Tibial nerve (tissue), 4 donors: ENCODE measurements around the gene ABHD17B. TPM values are rescaled to one million over a fixed set of nuclear protein-coding genes. Genes with fewer than 3 reads are reported as not detected.

Source experiments
- DNase-seq, 2 donors: peaks; one replicate each; pipeline ENCODE4 v3.0.0-alpha.2; 2019; ENCODE audit warnings: low spot score in 2 of 2
- H3K27ac ChIP-seq, 4 donors: fragments of 200-600 bp; sonication (generic) in 3 of 4; one replicate each; pipeline ENCODE4 v1.5.1; 2017 to 2019; ENCODE audit warnings: mild to moderate bottlenecking in 1 of 4
- H3K27me3 ChIP-seq, 2 donors: fragments of 200-600 bp; sonication (generic) in 1 of 2; one replicate each; pipeline versions ENCODE4 v1.5.1 to v1.6.0; 2017 to 2019
- H3K36me3 ChIP-seq, 3 donors: fragments of 200-600 bp; sonication (generic); one replicate each; pipeline ENCODE4 v1.5.1; 2018 to 2019
- H3K4me1 ChIP-seq, 4 donors: fragments of 200-600 bp; sonication (generic) in 3 of 4; one replicate each; pipeline ENCODE4 v1.5.1; 2017 to 2019
- H3K4me3 ChIP-seq, 4 donors: fragments of 200-600 bp; sonication (generic) in 3 of 4; one replicate each; pipeline ENCODE4 v1.5.1; 2017 to 2019; ENCODE audit warnings: mild to moderate bottlenecking in 1 of 4, moderate library complexity in 1 of 4
- H3K9me3 ChIP-seq, 4 donors: fragments of 200-600 bp; sonication (generic) in 3 of 4; one replicate each; pipeline ENCODE4 v1.5.1; 2017 to 2019
- EP300 ChIP-seq, 2 donors: sonication (generic); formaldehyde crosslinking; IDR thresholded peaks; one replicate each; pipeline ENCODE4 v1.6.1; 2017; ENCODE audit warnings: antibody characterized with exemption in 2 of 2, mild to moderate bottlenecking in 1 of 2
- POLR2A ChIP-seq, 2 donors: fragments of 450-650 bp; IDR thresholded peaks; one replicate each; pipeline ENCODE4 v1.6.1; 2017; ENCODE audit warnings: antibody characterized with exemption in 2 of 2, mild to moderate bottlenecking in 2 of 2, moderate library complexity in 2 of 2
- WGBS, 2 donors: methylation state at CpG; one replicate each; pipeline ENCODE4 v1.1.5; 2018; 5-methylcytosine and 5-hydroxymethylcytosine counted together
- total RNA-seq, 4 donors: library from RNA; depleted of rRNA; stranded (reverse); fragments of >200 nt; gene quantifications; one replicate each; pipeline ENCODE4 v1.1.0, GENCODE V29; 2016
- TF ChIP-seq, protein P1 (sequence below), 5 experiments: fragments of 200-600 bp in 3 of 5; fragments of 450-650 bp in 2 of 5; sonication (generic) in 3 of 5; IDR thresholded peaks; one replicate each; pipeline ENCODE4 v1.5.1; 2016 to 2019; ENCODE audit warnings: antibody characterized with exemption in 5 of 5, mild to moderate bottlenecking in 3 of 5, moderate library complexity in 2 of 5

Gene ABHD17B
- total RNA-seq, 4 donors from 2014 or later: 10.5 to 23.8 (median 18.3) TPM

DNA sequence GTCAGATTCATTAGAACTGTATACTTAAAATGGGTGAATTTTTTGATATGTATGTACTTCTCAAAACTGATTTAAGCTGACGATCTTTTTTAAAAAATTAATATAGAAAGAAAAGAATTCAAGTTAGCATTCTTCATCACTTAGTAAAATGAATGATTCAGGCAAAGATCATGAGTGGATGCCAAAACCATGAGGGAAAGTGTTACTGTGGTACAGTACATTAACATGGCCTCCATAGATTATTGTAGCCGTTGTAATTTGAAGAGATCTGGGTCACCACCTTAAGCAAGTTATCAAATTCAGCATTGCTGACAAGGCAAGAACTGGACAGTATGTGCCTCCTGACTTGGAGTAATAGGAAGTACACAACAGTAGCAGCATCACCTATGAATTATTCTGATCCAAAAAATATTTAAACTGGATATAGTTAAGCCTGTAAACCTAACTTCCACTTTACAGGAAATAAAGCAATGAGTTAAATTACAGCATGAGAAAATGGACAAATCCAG, 30.1 kb upstream of the ABHD17B start:
- H3K27ac ChIP-seq: no peak overlapping the region
- 88 to 97% methylated on average over 2 of the region's 2 CpGs for WGBS, 2 donors
- no peak overlapping the region for H3K4me3 ChIP-seq
- H3K4me1 ChIP-seq: peaks cover 0 to 49% (median 5%) of the 10 kb centered on the region in 4 donors
- no peaks in the 10 kb centered on the region for H3K36me3 ChIP-seq
- DNase-seq: no peak
- TF ChIP-seq, protein P1, sequence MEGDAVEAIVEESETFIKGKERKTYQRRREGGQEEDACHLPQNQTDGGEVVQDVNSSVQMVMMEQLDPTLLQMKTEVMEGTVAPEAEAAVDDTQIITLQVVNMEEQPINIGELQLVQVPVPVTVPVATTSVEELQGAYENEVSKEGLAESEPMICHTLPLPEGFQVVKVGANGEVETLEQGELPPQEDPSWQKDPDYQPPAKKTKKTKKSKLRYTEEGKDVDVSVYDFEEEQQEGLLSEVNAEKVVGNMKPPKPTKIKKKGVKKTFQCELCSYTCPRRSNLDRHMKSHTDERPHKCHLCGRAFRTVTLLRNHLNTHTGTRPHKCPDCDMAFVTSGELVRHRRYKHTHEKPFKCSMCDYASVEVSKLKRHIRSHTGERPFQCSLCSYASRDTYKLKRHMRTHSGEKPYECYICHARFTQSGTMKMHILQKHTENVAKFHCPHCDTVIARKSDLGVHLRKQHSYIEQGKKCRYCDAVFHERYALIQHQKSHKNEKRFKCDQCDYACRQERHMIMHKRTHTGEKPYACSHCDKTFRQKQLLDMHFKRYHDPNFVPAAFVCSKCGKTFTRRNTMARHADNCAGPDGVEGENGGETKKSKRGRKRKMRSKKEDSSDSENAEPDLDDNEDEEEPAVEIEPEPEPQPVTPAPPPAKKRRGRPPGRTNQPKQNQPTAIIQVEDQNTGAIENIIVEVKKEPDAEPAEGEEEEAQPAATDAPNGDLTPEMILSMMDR (IDR thresholded peaks at IDR 0.05): no peak
- TF ChIP-seq POLR2A (IDR thresholded peaks at IDR 0.05): no peak
- TF ChIP-seq EP300 (IDR thresholded peaks at IDR 0.05): no peak
- H3K27me3 ChIP-seq: no peaks in the 10 kb centered on the region
- H3K9me3 ChIP-seq: no peaks in the 10 kb centered on the region

DNA sequence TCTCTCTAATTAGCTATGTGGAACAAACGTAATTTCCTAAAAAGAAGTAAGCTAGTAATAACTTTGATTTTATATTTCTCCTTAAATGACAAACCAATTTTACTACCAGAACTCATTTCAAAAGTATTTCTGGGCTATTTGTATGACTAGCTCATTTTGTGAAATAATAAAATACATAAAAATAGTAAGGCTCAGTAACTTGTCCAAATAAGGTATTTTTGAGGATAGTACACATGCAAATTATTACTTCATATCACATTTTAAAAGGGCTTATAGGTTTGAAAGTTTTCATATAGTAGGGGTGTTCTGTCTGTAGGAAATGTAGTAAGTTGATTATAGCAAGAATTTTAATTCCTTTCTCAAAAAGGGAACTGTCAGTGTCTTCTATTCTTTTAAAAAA, 26.9 kb upstream of the ABHD17B start:
- H3K27me3 ChIP-seq: no peaks in the 10 kb centered on the region
- no peak for TF ChIP-seq EP300 (IDR thresholded peaks at IDR 0.05)
- TF ChIP-seq, protein P1 (IDR thresholded peaks at IDR 0.05): no peak
- TF ChIP-seq POLR2A (IDR thresholded peaks at IDR 0.05): no peak
- no peaks in the 10 kb centered on the region for H3K9me3 ChIP-seq
- no peak overlapping the region for H3K27ac ChIP-seq
- no peak overlapping the region for H3K4me3 ChIP-seq
- H3K4me1 ChIP-seq: peaks cover 0 to 31% (median 0%) of the 10 kb centered on the region in 4 donors
- 58 to 72% methylated on average over 1 of the region's 1 CpG for WGBS, 2 donors
- no peaks in the 10 kb centered on the region for H3K36me3 ChIP-seq
- no peak for DNase-seq

DNA sequence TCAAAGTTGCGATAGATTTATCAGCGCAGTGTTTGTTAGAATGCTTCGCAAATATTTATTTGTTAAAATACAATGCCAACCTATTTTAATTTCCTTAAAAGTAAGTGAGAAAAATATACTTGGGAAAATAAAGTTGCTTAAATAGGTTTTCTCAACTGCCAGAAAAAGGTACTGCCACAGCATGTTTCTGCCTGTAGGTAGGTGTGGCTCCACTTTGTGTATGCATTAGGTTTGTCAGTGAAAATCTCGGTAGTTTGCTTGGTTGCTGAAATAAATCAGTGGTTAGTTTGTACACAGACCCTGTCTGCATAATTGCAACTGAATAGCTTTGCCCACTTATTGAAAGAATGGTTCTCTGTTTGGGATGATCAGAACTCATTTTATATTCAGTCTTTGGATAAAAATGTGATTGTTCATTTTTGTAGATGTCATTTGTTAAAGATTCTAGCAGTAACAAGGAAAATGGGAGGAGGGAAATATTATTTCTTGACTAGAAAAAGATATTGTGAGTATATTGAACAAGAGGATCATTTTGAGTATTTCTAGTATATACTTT, 26.2 kb upstream of the ABHD17B start:
- peak overlapping the region in 1 of 4 donors; percentile 13 for H3K27ac ChIP-seq
- no peaks in the 10 kb centered on the region for H3K36me3 ChIP-seq
- H3K9me3 ChIP-seq: no peaks in the 10 kb centered on the region
- WGBS, 2 donors: 68 to 69% methylated on average over 4 of the region's 4 CpGs
- H3K27me3 ChIP-seq: no peaks in the 10 kb centered on the region
- peaks cover 0 to 31% (median 0%) of the 10 kb centered on the region in 4 donors for H3K4me1 ChIP-seq
- no peak overlapping the region for H3K4me3 ChIP-seq
- DNase-seq: no peak
- TF ChIP-seq, protein P1 (IDR thresholded peaks at IDR 0.05): no peak
- no peak for TF ChIP-seq POLR2A (IDR thresholded peaks at IDR 0.05)
- no peak for TF ChIP-seq EP300 (IDR thresholded peaks at IDR 0.05)

DNA sequence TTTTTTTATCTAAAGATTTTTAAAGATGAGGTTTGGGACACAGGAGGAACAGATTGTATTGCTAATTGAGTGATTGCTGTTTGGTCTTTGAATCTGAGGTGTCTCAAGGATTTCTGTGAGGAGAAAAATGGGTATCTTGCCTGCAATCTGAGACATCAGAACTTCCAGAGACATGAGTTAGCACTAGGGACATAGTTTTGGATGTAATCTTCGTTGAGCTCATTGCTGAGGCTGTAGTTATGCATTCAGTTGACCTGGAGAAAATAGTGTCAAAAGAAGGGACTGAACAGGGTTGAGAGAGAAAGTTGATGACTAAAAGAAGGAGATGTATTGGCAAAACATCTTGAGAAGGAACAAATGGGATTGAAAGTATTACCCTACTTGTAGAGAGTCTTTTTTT, 25.1 kb upstream of the ABHD17B start:
- Histone ChIP-seq H3K27me3 (no peaks in the 10 kb centered on the region), H3K27ac (no peak overlapping the region), H3K9me3 (no peaks in the 10 kb centered on the region), H3K4me1 (peaks cover 0 to 26% (median 0%) of the 10 kb centered on the region in 4 donors), H3K4me3 (no peak overlapping the region), H3K36me3 (no peaks in the 10 kb centered on the region)
- DNase-seq: no peak
- TF ChIP-seq, protein P1 (IDR thresholded peaks at IDR 0.05): no peak
- TF ChIP-seq EP300 (IDR thresholded peaks at IDR 0.05) (no peak), POLR2A (IDR thresholded peaks at IDR 0.05) (no peak)
- 57 to 66% methylated on average over 1 of the region's 1 CpG for WGBS, 2 donors

DNA sequence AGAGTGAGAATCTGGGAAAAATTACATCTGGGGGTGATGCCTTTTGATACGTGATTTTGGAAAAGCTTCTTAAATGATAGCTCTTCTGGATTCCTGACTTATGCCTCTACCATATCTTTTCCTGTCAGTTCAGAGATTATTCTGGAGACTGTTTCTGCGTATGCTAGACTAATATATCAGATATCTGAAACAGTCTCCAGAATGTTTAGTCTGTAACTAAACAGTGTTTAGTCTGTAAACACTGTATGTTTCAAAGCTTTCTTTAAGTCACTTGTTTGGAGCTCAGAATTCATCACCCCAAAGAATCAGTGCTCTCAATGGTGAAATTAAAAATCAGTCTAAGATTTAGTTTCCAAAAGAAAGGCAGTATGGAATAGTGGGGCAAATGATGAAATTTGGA, 20.2 kb upstream of the ABHD17B start:
- WGBS, 2 donors: 96 to 97% methylated on average over 2 of the region's 2 CpGs
- H3K27ac ChIP-seq: no peak overlapping the region
- no peaks in the 10 kb centered on the region for H3K36me3 ChIP-seq
- H3K4me1 ChIP-seq: peaks cover 0 to 3% (median 0%) of the 10 kb centered on the region in 4 donors
- TF ChIP-seq EP300 (IDR thresholded peaks at IDR 0.05): no peak
- TF ChIP-seq, protein P1 (IDR thresholded peaks at IDR 0.05): no peak
- no peak for TF ChIP-seq POLR2A (IDR thresholded peaks at IDR 0.05)
- no peaks in the 10 kb centered on the region for H3K27me3 ChIP-seq
- H3K4me3 ChIP-seq: no peak overlapping the region
- no peak for DNase-seq
- no peaks in the 10 kb centered on the region for H3K9me3 ChIP-seq
